HEK293 (cell line): Measurements from ENCODE around the gene SLC37A4.

Source experiments
- CTCF ChIP-seq: fragments of 450-650 bp; formaldehyde crosslinking; IDR thresholded peaks from 2 replicates; pipeline ENCODE4 v1.5.1; 2016; ENCODE audit warnings: missing biosample characterization, missing genetic modification characterization
- HOXC10 ChIP-seq: sonication (generic); formaldehyde crosslinking; IDR thresholded peaks from 2 replicates; pipeline ENCODE4 v1.8.1; 2023; ENCODE audit warnings: mild to moderate bottlenecking, missing genetic modification reagents
- SCRT1 ChIP-seq: fragments of 450-650 bp; formaldehyde crosslinking; IDR thresholded peaks from 2 replicates; pipeline ENCODE4 v1.5.1; 2016; ENCODE audit warnings: missing biosample characterization, missing genetic modification characterization, borderline replicate concordance
- ZBTB20 ChIP-seq: fragments of 450-650 bp; formaldehyde crosslinking; IDR thresholded peaks from 2 replicates; pipeline ENCODE4 v1.5.1; 2016; ENCODE audit warnings: missing biosample characterization, missing genetic modification characterization
- ZNF16 ChIP-seq: fragments of 450-650 bp; formaldehyde crosslinking; IDR thresholded peaks from 2 replicates; pipeline ENCODE4 v1.5.1; 2016; ENCODE audit warnings: low read depth, missing biosample characterization, missing genetic modification characterization
- ZNF433 ChIP-seq: fragments of 450-650 bp; formaldehyde crosslinking; IDR thresholded peaks from 2 replicates; pipeline ENCODE4 v1.5.1; 2016; ENCODE audit warnings: missing biosample characterization, missing genetic modification characterization, low read depth
- ZNF629 ChIP-seq: fragments of 450-650 bp; formaldehyde crosslinking; IDR thresholded peaks from 2 replicates; pipeline ENCODE4 v1.5.1; 2017; ENCODE audit warnings: missing biosample characterization, missing genetic modification characterization

- TF ChIP-seq CTCF, result no peak
- TF ChIP-seq HOXC10, result no peak
- TF ChIP-seq ZNF629 (tag by site-specific recombination), result no peak
- no peak for TF ChIP-seq ZNF16 (tag by site-specific recombination)
- TF ChIP-seq SCRT1 (tag by site-specific recombination), result no peak
- TF ChIP-seq ZBTB20 (tag by site-specific recombination), result no peak
- no peak for TF ChIP-seq ZNF433 (tag by site-specific recombination)
Observed at GRCh38 chr11:119000906-119001305, 29.8 kb downstream of the SLC37A4 start.
